Stimulated activated CD8-positive, alpha-beta memory T cell treated with anti-CD3 and anti-CD28 coated beads, Interleukin-7, amount 100 ng/mL, for 24 hours (primary cell): ENCODE data around the gene MVP.
"Not testable (repeated sequence)": the region's sequence is repeated elsewhere in the genome, so short reads cannot be mapped to it uniquely, and the experiment has no call there.

Experiments
- DNase-seq: peaks from one replicate; pipeline ENCODE4 v3.0.0-alpha.2; 2020; ENCODE audit warnings: low read depth

MVP gene

DNA sequence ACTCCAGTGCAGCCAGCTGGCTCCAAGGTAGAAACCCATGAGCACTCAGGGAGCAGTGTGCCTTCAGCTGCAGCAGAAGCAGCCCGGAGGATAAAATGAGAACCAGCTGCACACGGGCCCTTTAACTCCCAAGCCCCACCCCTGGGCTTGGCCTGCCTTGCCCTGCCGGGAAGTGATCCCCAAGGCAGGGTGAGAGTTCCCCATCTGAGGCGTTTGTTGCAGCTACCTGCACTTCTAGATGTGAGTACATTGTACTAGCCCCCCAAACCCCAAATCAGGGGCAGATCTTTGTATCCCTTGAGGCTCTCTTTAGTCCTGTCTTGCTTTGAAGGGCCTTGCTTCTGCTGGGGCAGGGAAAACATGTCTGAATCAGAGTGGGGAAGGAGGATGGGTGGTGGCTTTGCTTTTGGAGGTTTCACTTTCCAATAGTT lies at the start of gene MVP:
Gene MVP (plus strand): TSS at position 192 of the 431 bp plus-strand sequence. CDS start 10,088 bp downstream, outside the sequence.
- no peak for DNase-seq

DNA sequence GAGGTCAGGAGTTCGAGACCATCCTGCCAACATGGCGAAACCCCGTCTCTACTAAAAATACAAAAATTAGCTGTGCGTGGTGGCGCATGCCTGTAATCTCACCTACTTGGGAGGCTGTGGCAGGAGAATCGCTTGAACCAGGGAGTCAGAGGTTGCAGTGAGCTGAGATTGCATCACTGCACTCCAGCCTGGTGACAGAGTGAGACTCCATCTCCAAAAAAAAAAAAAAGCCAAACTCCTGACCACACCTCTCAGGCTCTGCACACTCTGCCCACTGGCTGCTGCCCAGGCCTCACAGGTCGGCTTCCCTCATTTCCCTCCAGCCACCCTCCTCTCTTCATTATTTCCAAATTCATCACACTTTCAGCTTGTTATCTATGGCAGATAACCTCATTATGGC lies 47.9 kb upstream of the MVP start:
- not testable (repeated sequence) for DNase-seq

DNA sequence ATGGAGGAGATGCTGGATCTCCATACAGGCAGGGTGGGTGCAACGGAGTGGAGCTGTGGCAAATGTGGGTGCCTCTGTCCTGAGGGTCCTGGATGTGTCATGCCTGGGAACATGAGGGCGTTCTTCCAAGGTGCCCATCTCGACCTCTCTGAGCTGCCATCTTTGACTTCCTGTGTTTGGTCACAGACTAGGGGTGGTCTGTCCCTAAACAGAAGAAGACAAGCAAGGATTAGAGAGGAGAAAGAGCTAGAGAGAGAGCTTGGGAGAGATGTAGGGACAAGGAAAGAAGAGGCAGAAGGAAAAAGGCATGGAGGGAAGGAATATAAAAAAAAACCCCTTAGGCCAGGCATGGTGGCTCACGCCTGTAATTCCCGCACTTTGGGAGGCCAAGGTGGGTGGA lies 45.5 kb upstream of the MVP start:
- no peak for DNase-seq

DNA sequence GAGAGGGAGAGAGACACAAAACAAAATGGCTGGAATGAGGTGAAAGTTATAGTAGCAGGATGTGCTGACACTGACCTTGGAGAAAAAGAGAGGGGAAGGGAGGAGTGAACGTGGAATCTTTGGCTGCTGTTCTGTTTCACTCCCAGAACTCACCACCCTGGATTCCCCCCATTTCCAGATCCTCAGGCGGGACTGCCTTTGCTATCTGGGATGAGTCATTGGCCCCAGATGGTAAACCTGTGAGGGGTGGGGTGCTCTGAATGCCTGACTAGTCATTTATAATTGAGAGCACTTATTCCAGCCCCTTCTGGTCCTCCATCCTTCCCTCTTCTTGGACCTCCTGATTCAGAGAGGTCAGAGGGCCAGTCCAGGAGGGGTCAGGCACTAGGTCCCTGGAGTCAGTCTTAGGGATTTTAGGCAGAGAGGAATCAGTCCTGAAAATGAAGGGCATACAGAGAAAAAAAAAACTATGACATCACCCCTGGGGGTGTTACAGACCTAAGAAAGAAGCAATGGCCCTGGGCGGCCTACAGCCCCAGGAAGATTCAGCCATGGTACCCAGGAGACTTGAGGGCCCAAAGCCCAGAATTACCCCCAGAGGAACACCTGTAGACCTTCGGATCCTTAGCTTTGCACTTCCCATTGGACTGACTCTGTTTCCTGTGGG lies 44.4 kb upstream of the MVP start:
- no peak for DNase-seq

DNA sequence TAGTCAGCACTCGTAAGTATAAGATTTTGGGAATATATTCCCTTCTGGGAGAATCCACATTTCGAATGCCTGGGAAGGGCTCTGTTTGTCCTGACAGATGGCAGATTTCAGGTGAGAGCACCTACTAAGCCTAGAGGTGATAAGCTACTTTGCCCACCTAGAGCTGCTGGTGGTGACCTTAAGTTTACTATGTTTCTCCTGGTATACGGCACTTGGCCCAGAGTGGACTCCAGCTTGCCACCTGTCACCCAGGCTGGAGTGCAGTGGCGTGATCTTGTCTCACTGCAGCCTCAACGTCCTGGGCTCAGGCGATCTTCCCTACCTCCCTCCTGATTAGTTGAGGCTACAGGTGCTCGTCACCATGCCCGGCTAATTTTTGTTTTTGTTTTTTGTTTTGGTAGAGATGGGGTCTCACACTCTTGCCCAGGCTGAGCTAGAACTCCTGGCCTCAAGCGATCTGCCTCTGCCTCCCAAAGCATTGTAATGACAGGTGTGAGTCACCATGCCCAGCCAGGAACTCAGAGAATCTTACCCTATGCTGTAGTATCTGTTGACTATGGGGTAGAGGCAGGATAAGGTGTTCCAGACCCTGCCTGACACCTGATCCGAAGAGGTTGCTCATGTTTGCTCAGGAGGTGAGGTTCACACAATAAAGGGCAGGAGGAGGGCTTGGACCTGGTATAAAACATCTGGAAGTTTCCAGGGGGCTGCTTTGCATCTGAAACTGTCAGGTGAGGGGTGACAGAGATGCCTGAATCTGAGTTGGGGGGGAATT lies 42.5 kb upstream of the MVP start, which contains the start of gene ZG16:
Gene ZG16 (plus strand): TSS at position 681 of the 775 bp plus-strand sequence. CDS start 1,011 bp downstream, outside the sequence.
- DNase-seq: no peak

DNA sequence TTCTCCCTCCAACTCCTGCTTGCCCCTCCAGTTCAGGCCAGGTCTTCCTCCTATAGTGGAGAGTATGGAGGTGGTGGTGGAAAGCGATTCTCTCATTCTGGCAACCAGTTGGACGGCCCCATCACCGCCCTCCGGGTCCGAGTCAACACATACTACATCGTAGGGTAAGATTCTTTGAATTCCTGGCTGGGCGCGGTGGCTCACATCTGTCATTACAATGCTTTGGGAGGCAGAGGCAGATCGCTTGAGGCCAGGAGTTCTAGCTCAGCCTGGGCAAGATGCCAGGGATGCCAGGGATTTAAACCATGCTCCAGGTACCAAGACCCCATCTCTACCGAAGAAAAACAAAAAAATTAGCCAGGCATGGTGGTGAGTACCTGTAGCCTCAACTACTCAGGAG lies 40.8 kb upstream of the MVP start:
- no peak for DNase-seq

DNA sequence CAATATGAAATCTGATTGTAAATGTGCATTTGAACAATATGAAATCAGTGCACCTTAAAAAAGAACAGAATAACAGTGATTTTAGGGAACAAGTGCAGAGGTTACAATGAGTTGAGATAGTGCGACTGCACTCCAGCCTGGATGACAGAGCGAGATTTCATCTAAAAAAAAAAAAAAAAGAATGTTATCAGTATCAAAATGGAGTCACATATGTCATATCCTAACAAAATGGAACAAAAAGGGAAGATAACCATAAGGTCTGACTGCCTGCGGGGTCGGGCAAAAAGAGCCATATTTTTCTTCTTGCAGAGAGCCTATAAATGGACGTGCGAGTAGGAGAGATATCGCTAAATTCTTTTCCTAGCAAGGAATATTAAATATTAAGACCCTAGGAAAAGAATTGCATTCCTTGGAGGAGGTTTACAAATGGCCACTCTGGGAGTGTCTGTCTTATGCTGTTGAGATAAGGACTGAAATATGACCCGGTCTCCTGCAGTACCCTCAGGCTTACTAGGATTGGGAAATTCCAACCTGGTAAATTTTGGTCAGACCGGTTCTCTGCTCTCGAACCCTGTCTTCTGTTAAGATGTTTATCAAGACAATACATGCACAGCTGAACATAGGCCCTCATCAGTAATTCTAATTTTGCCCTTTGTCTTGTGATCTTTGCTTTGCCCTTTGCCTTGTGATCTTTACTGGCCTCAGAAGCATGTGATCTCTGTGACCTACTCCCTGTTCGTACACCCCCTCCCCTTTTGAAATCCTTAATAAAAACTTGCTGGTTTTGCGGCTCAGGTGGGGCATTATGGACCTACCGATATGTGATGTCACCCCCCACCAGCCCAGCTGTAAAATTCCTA lies 36.9 kb upstream of the MVP start:
- not testable (repeated sequence) for DNase-seq

DNA sequence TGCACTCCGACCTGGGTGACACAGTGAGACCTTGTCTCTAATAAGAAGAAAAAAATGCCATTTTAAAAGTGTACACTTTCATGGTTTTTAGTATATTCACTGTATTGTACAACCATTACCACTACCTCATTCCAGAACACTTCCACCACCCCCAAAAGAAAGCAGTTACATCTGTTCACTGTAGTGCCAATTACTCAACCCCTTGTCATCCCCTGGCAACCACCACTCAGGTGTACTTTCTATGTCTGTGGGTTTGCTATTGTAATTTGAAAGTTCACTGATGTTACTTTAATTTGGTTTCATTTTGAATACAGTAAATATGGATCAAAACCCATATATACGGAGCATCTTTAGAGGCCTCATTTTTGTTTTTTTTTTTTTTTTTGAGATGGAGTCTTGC lies 36.1 kb upstream of the MVP start:
- no peak for DNase-seq

DNA sequence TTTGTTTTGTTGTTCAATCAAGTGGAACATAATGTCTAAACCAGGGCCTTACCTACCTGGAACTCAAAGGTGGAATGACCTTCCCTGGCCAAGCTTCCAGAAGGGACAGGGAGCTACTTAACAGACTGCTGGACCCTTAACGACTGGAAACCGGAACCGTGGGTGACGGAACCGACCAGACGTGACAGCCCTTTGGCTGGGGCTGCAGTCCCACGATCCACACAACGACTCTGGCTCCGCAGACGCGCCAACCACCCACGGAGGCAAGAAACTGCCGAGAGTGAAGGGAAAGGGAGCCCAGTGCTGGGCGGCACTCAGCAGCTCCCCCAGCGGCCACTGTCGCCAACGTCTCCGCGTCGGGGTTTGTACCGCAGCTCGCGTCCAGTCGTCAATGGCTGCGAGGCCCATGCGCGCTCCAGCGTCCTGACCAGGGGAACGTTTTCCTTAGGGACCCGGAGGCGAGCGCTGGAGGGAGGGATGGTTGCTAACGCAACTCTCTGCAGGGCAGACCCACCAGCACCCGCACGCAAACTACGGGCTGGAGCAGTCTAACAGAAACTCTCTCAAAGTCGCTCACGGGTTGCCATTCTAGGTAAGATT lies 35.3 kb upstream of the MVP start:
- DNase-seq: peak; percentile 40

DNA sequence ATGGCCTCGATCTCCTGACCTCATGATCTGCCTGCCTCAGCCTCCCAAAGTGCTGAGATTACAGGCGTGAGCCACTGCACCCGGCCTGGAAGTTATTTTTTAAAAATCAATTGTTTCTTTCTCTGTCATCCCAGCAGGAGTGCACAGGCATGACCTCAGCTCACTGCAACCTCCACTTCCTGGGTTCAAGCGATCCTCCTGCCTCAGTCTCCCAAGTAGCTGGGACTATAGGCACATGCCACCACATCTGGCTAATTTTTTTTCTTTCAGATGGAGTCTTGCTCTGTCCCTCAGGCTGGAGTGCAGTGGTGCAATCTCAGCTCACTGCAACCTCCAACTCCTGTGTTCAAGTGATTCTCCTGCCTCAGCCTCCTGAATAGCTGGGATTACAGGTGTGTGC lies 33.1 kb upstream of the MVP start:
- DNase-seq: not testable (repeated sequence)

DNA sequence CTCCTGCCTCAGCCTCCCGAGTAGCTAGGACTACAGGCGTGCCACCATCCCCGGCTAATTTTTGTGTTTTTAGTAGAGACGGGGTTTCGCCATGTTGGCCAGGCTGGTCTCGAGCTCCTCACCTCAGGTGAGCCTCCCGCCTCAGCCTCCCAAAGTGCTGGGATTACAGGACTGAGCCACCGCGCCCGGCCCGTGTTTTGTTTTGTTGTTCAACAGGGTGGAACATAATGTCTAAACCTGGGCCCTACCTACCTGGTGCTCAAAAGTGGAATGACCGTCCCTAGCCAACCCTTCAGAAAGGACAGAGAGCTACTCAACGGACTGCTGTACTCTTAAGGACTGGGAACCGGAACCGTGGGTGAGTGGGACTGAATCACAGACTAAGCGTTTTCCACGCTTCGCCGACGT lies 30.5 kb upstream of the MVP start:
- DNase-seq: no peak

DNA sequence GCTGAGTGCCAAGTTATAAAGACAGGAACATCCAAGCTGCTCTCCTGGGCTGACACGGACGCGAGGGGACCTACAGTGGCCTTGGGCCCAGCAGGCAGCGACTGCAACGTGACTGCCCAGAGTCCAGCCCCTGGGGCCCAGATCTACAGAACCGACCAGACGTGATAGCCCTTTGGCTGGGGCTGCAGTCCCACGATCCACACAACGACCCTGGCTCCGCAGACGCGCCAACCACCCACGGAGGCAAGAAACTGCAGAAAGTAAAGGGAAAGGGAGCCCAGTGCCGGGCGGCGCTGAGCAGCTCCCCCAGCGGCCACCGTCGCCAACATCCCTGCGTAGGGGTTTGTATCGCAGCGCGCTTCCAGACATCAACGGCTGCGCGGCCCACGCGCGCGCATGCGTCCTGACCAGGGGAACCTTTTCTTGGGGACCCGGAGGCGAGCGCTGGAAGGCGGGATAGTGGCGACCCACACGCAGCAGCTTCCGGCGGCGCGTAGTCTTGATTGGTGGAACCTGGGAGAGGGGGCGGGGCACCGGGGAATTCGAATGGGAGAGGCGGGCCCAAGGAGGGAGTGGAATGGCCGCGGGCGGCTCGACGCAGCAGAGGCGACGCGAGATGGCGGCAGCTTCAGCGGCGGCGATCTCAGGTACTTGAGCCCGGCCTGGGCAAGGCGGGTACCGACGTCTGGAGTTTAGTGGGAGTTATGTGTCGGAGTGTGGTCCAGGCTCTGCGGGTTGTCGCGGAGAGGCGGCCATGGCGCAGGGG lies 29.9 kb upstream of the MVP start, which contains the start of gene KIF22:
Gene KIF22 (plus strand): TSS at position 569 of the 766 bp plus-strand sequence. CDS start 9 bp downstream, at position 578.
- peak; percentile 100 for DNase-seq

DNA sequence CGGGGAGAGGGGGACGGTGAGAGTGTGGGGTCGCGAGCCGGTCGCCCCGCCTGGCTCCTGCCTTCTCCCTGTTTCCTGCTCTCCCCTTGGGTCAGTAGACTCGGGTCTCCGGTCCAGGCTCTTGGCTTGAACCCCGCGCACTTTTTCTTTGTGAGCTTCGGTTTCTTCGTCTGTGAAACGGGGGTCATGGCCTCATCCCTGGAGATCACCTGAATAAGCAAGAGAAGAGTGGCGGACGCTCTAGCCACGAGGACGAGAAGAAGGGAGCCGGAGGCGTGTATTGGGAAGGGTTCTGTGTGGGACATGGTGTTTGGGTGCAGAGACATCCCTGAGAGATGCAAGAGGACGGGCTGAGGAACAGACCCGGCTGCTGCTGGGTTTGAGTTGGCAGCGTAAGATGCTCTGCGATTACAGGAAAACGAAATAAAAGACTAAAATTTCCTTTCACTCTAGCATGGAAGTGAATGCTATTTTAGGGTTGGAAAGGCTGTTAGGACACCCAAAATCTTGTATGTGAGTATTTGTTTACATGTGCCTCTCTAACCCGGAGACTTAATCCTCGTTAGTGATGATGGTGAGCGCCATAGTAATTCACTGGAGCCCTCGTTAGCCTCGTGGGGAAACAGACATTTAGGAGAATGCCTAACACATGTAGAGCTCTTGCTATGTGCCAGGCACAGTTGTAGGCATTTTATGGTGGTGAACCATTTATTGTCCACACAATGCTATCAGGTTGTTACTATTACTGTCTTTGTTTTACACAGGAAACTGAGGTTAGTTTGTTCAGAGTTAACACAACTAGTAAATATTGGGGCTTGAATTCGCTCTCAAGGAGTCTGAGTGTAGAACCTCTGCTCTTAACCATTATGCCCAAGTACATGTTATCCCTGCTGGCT lies 29.1 kb upstream of the MVP start:
- DNase-seq: no peak

DNA sequence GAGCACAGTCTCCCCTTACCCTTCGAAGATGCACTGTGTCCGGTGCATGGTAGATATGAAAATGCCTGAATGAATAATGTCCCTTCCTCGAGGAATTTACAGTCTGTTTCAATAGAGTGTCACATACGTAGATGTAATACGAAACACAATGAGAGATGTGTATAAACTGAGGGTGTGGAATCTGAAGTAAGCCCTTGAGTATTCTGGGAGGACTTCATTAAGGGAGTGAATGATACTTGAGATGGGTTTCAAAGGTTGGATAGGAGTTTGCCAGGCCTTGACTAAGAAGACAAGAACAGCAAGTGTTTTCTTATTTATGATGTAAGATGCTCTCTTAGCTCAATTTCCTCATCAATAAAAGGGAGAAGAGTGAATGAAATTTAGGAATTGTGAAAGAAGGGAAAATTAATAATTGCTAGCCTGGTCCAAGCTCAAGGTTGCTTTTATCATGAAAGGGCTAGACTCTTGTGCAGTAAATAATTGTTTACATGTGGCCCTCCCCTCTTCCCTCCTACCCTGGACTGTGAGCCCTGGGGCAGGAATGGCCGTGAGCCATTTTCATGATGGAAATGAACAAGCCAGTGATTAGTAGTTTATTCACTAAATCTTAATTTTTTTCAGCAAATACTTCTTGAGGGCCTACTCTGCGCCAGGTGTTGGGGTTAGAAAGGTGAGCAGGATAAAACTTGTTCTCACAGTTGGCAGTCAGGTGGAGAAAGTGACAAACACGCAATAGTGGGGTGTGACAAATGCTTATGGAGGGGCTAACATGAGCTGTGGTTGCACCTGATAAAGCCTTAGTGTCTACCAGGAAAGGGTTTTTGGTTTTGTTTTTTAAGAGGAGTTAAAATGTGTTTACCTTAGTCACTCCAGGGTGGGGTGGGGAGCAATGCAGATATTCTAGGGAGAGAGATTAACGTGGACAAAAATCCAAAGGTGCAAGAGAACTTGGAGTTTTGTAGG lies 28.1 kb upstream of the MVP start:
- no peak for DNase-seq

DNA sequence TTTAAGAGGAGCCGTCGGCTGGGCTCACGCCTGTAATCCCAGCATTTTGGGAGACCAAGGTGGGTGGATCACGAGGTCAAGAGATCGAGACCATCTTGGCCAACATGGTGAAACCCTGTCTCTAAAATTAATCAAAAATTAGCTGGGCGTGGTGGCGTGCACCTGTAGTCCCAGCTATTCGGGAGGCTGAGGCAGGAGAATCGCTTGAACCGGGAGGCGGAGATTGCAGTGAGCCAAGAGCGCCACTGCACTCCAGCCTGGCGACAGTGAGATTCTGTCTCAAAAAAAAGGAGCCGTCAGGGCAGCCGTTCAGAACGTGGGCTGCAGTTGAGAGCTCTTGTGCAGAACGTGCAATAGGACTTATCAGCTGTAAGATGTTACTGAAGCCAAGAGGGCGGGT lies 27.1 kb upstream of the MVP start:
- not testable (repeated sequence) for DNase-seq

DNA sequence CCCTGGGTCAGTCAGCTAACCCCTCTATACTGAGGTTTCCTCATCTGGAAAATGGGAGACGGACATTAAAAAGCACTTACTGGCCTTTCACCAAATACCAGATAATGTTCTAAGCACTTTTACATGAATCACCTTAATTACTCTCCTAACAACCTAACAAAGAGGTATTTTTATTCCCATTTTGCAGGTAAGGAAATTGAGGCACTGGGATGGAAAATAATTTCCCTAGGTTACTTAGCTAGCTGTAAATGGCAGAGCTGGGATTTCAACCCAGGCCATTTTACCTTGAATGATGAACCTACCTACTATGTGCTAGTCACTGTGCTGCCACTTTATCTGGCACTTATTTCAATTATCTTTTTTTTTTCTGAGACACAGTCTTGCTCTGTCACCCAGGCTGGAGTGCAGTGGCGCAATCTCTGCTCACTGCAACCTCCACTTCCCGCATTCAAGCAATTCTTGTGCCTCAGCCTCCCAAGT lies 26.0 kb upstream of the MVP start:
- DNase-seq: no peak

DNA sequence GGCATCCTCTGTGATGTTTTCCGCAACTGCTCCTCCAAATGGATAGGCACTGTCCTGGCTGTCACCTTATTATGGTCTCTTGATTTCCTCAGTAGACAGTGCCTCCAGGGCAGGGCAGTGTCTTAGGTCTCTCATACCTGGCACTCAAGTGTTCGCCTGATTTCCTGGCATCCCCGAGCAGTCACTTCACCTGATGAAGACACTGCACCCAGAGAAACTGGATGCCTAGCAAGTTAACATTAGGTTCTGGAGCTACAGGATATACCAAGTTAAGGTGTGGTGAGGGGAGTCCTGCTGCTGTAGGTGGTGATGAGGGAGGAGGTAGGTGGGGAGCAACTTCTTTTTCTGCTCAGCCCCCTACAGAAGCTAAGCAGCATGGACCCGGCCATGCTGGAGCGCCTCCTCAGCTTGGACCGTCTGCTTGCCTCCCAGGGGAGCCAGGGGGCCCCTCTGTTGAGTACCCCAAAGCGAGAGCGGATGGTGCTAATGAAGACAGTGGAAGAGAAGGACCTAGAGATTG lies 17.8 kb upstream of the MVP start:
- no peak for DNase-seq

DNA sequence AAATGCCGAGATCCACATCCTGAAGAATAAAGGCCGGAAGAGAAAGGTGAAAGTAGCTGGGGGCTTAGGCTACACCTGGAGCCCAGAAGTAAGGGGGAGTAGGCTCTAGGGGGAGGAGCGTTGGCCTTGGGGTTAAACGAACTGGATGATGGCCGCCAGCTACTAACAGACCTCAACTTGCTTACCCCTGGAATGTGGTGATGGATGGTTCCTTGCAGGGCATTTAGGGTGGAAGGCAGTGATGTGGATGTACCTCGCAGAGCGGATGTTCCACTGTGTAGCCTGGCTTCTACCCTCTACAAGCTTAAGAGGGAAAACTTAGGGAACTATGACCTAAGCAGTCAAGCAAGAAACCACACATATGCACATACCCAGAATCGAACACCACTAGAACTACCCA lies 16.2 kb upstream of the MVP start:
- no peak for DNase-seq
